Common myeloid progenitor, CD34-positive (primary cell): ENCODE measurements around the gene RERE.
"Not testable (repeated sequence)": the region's sequence is repeated elsewhere in the genome, so short reads cannot be mapped to it uniquely, and the experiment has no call there.

Experiments used
- CTCF ChIA-PET: fragments of 350-600 bp; sonication (Branson Sonifier 250); formaldehyde crosslinking; loops from one replicate; lab custom pipeline; 2021; ENCODE audit warnings: antibody characterized with exemption; lab: Charles Lee
- POLR2A ChIA-PET: fragments of 350-600 bp; sonication (Branson Sonifier 250); formaldehyde crosslinking; loops from one replicate; lab custom pipeline; 2021; ENCODE audit warnings: antibody characterized with exemption; lab: Charles Lee
- DNase-seq, 3 donors: peaks; one replicate each; pipeline versions ENCODE4 v3.0.0 to v3.0.0-alpha.2; 2013
- H3K27ac ChIP-seq, 2 experiments: 1 replicate in 1 of 2; 2 replicates in 1 of 2; pipeline ENCODE4 v1.7.0; 2013; ENCODE audit warnings: inconsistent platforms in 2 of 2, low read length in 2 of 2, mild to moderate bottlenecking in 2 of 2, low read depth in 1 of 2, moderate library complexity in 1 of 2; ENCODE audit not compliant: severe bottlenecking in 2 of 2, insufficient read depth in 1 of 2, poor library complexity in 1 of 2
- H3K27me3 ChIP-seq, 5 experiments: replicated peaks in 2 of 5; 1 replicate in 3 of 5; 2 replicates in 2 of 5; pipeline versions ENCODE4 v1.6.1 to v1.7.0; 2013; ENCODE audit warnings: low read length in 4 of 5, mild to moderate bottlenecking in 2 of 5, moderate library complexity in 2 of 5, inconsistent platforms in 1 of 5; ENCODE audit not compliant: insufficient read depth in 5 of 5, control insufficient read depth in 4 of 5
- H3K36me3 ChIP-seq, 4 experiments: 1 replicate in 2 of 4; 2 replicates in 2 of 4; pipeline versions ENCODE4 v1.6.1 to v1.7.0; 2013; ENCODE audit warnings: low read length in 3 of 4, control low read depth in 1 of 4, mild to moderate bottlenecking in 1 of 4; ENCODE audit not compliant: control insufficient read depth in 4 of 4, insufficient read depth in 4 of 4
- H3K4me1 ChIP-seq, 4 experiments: 1 replicate in 3 of 4; 2 replicates in 1 of 4; pipeline versions ENCODE4 v1.6.1 to v1.7.1; 2013; ENCODE audit warnings: low read length in 3 of 4, mild to moderate bottlenecking in 3 of 4, control low read depth in 1 of 4, inconsistent platforms in 1 of 4, moderate library complexity in 1 of 4; ENCODE audit not compliant: control insufficient read depth in 4 of 4, insufficient read depth in 4 of 4; ENCODE audit errors: control extremely low read depth in 1 of 4
- H3K4me3 ChIP-seq, 7 experiments: 1 replicate in 4 of 7; 2 replicates in 3 of 7; pipeline versions ENCODE4 v1.5.1 to v1.7.0; 2013; ENCODE audit warnings: mild to moderate bottlenecking in 7 of 7, low read length in 6 of 7, moderate library complexity in 6 of 7, inconsistent platforms in 2 of 7, low read depth in 2 of 7, control low read depth in 1 of 7; ENCODE audit not compliant: insufficient read depth in 4 of 7, control insufficient read depth in 1 of 7; ENCODE audit errors: extremely low read depth in 1 of 7
- H3K9me3 ChIP-seq, 5 experiments: 1 replicate in 4 of 5; 2 replicates in 1 of 5; pipeline versions ENCODE4 v1.6.1 to v1.7.1; 2013; ENCODE audit warnings: low read length in 4 of 5, mild to moderate bottlenecking in 2 of 5, inconsistent platforms in 1 of 5, low read depth in 1 of 5, moderate library complexity in 1 of 5; ENCODE audit not compliant: control insufficient read depth in 4 of 5, insufficient read depth in 2 of 5; ENCODE audit errors: control extremely low read depth in 1 of 5
- WGBS: methylation state at CpG from one replicate; pipeline ENCODE4 v1.1.5; 2013; ENCODE audit not compliant: insufficient coverage; 5-methylcytosine and 5-hydroxymethylcytosine counted together

Gene RERE

DNA sequence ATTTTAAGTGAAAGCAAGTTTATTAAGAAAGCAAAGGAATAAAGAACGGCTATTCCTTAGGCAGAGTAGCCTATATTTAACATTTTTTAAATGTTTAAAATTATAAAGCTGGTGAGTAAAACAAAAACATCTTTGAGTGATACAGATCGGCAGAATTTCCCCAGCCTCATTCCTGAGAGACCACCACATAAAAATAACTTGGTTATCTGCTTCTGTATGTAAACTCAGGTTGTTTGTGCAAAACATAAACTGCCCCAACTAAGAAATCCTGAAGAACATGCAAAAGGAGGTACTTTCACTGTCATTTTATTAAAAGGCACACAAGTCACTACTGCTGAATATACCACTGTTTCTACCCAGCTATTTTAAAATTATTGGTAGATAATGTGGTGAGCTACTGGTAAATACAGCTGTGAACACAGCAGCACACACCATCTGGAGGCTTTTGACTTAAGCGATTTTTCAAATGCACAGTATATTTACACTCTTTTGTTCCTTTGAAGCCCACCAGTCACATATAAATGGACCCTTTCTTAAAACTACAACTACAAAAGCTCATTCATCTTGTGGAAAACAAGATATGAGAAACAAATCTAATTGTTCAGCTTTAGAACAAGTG, 119.3 kb downstream of the RERE start:
- ChIA-PET CTCF (interaction anchor here (0.7 to 1.6 kb wide), 3 partner anchors 9 to 17 kb away, joined by 3 to 4 read pairs (median 3); no protein-coding TSS in a partner anchor), POLR2A (interaction anchor here (0.6 kb wide), 1 partner anchor 37 kb away, joined by 3 read pairs; no protein-coding TSS in a partner anchor)
- H3K27me3 ChIP-seq, result no peaks in the 10 kb centered on the region
- no peak overlapping the region for H3K27ac ChIP-seq
- peaks cover 0 to 2% (median 0%) of the 10 kb centered on the region in 4 experiments for H3K36me3 ChIP-seq
- WGBS, result 100% methylated on average over 1 of the region's 3 CpGs
- no peaks in the 10 kb centered on the region for H3K9me3 ChIP-seq
- DNase-seq, result no peak
- no peak overlapping the region for H3K4me3 ChIP-seq
- peaks cover 23 to 43% (median 25%) of the 10 kb centered on the region in 4 experiments for H3K4me1 ChIP-seq

DNA sequence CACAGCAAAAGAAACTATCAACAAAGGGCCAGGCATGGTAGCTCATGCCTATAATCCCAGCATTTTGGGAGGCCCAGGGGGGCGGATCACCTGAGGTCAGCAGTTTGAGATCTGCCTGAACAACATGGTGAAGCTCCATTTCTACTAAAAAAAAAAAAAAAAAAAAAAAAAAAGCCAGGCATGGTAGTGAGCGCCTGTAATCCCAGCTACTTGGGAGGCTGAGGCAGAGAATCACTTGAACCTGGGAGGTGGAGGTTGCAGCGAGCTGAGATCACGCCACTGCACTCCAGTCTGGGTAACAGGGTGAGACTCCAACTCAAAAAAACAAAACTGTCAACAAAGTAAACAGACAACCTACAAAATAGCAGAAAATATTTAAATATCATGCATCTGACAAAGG, 122.0 kb downstream of the RERE start:
- 100% methylated on average over 2 of the region's 4 CpGs for WGBS
- POLR2A ChIA-PET, result not testable (repeated sequence)
- CTCF ChIA-PET, result interaction anchor here (1.0 to 1.1 kb wide), 2 partner anchors 12 to 22 kb away, joined by 3 read pairs; no protein-coding TSS in a partner anchor

GRCh38 chr1:8693107-8693506, 124.3 kb downstream of the RERE start:
- Histone ChIP-seq H3K27ac (no peak overlapping the region), H3K4me3 (no peak overlapping the region), H3K4me1 (peaks cover 0 to 15% (median 2%) of the 10 kb centered on the region in 4 experiments), H3K36me3 (peaks cover 0 to 3% (median under 1%) of the 10 kb centered on the region in 4 experiments), H3K27me3 (no peaks in the 10 kb centered on the region), H3K9me3 (peaks cover 0 to 3% (median 0%) of the 10 kb centered on the region in 5 experiments)
- 100% methylated on average over 2 of the region's 3 CpGs for WGBS
- POLR2A ChIA-PET, result no interaction called here
- CTCF ChIA-PET, result interaction anchor here (1.0 to 1.5 kb wide), 2 partner anchors 9 to 12 kb away, joined by 3 read pairs; no protein-coding TSS in a partner anchor
- no peak for DNase-seq

More for the DNA sequence above, 122.0 kb downstream of the RERE start:
- H3K27ac ChIP-seq, H3K9me3 ChIP-seq, H3K27me3 ChIP-seq, DNase-seq, H3K36me3 ChIP-seq, H3K4me3 ChIP-seq: not testable (repeated sequence)
- H3K4me1 ChIP-seq, result peaks cover 4 to 24% (median 5%) of the 10 kb centered on the region in 4 experiments

- ChIA-PET POLR2A (no interaction called here), CTCF (interaction anchor here (1.2 to 1.6 kb wide), 3 partner anchors 10 to 18 kb away, joined by 4 read pairs; no protein-coding TSS in a partner anchor)
- Histone ChIP-seq H3K4me1 (peaks cover 3 to 28% (median 13%) of the 10 kb centered on the region in 4 experiments), H3K27ac (no peak overlapping the region), H3K4me3 (no peak overlapping the region), H3K9me3 (peaks cover 0 to 3% (median 0%) of the 10 kb centered on the region in 5 experiments), H3K27me3 (no peaks in the 10 kb centered on the region), H3K36me3 (peaks cover 0 to 3% (median under 1%) of the 10 kb centered on the region in 4 experiments)
- DNase-seq, result no peak
- 80% methylated on average over 1 of the region's 1 CpG for WGBS
Measured at GRCh38 chr1:8691662-8692061, 125.8 kb downstream of the RERE start.

DNA sequence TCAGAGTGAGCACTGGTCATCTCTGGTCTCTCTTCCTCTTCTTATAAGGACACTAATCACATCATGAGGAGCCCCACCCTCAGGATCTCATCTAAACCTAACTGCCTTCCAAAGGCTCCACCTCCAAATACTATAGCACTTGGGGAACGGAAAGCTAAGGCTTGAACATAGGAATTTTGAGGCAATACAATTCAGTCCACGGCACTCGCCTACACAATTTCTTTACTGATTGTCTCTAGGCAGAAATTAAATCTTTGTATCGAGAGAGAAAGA, 127.3 kb downstream of the RERE start:
- no peak overlapping the region for H3K27ac ChIP-seq
- 100% methylated on average over 1 of the region's 4 CpGs for WGBS

DNA sequence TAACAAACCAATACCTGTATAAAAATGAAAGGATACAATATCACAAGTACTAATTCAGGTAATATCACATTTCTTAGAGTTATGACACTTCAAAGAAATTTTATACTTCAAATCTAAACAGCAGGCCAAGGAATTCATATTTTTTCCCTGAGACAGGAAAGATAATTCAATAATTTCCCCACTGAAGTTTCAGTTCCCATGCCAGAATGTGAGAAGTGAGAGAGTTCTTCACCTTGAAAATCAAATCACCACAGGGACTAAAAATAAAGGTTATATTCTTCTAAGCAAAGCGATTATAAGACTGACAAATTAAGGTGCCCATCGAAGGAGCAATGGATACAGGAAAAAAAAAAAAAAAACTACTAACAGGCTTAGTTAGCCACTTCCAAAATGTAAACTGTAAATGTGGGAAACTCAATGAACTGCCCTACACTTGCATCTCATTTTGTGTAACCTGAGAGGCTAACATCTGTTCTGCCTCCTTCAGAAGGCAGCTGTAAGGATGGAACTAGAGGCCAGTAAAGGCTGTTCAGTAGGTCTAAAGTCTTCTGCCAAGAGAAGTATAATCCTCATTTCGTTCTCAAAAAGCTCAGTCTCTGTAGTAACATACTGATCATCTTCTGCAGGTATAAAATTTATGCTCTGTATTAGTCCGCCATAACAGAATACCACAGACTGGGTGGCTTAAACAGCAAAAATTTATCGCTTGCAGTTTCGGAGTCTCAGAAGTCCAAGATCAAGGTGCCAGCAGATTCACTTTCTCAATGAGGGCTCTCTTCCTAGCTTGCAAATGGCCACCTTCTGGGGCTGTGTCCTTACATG, 127.8 kb downstream of the RERE start:
- ChIA-PET CTCF (interaction anchor here (0.7 to 5.2 kb wide), 4 partner anchors 9 to 128 kb away, joined by 3 to 16 read pairs (median 4); no protein-coding TSS in a partner anchor), POLR2A (no interaction called here)
- H3K27ac ChIP-seq, result no peak overlapping the region
- peaks cover 0 to 3% (median 0%) of the 10 kb centered on the region in 5 experiments for H3K9me3 ChIP-seq
- H3K27me3 ChIP-seq, result no peaks in the 10 kb centered on the region
- WGBS, result 100% methylated on average over 4 of the region's 6 CpGs
- DNase-seq, result no peak
- H3K36me3 ChIP-seq, result peaks cover 0 to 3% (median 2%) of the 10 kb centered on the region in 4 experiments
- peaks cover 5 to 40% (median 15%) of the 10 kb centered on the region in 4 experiments for H3K4me1 ChIP-seq
- no peak overlapping the region for H3K4me3 ChIP-seq

More for the DNA sequence above, 127.3 kb downstream of the RERE start:
- ChIA-PET CTCF (interaction anchor here (0.7 to 1.6 kb wide), 4 partner anchors 9 to 129 kb away, joined by 3 to 4 read pairs (median 4); no protein-coding TSS in a partner anchor), POLR2A (no interaction called here)
- no peak overlapping the region for H3K4me3 ChIP-seq
- peaks cover 0 to 3% (median under 1%) of the 10 kb centered on the region in 4 experiments for H3K36me3 ChIP-seq
- H3K9me3 ChIP-seq, result peaks cover 0 to 3% (median 0%) of the 10 kb centered on the region in 5 experiments
- no peaks in the 10 kb centered on the region for H3K27me3 ChIP-seq
- DNase-seq, result no peak
- H3K4me1 ChIP-seq, result peaks cover 5 to 37% (median 14%) of the 10 kb centered on the region in 4 experiments
